Activated T-cell treated with anti-CD3 and anti-CD28 coated beads for 24 hours (primary cell): ENCODE data around the gene MBD5.

Source experiments
- DNase-seq: peaks from one replicate; pipeline ENCODE4 v3.0.0-alpha.2; 2020; ENCODE audit warnings: low read depth

Gene MBD5

DNA sequence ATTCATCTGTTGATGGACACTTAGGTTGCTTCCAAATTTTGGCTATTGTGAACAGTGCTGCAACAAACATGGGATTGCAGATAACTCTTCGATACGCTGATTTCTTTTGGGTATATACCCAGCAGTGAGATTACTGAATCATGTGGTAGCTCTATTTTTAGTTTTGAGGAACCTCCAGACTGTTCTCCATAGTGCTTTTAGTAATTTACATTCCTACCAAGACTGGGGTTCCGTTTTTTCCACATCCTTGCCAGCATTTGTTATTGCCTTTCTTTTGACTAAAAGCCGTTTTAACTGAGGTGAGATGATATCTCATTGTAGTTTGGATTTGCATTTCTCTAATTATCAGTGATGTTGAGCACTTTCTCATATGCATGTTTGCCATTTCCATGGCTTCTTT lies 200.3 kb downstream of the MBD5 start:
- DNase-seq = no peak

DNA sequence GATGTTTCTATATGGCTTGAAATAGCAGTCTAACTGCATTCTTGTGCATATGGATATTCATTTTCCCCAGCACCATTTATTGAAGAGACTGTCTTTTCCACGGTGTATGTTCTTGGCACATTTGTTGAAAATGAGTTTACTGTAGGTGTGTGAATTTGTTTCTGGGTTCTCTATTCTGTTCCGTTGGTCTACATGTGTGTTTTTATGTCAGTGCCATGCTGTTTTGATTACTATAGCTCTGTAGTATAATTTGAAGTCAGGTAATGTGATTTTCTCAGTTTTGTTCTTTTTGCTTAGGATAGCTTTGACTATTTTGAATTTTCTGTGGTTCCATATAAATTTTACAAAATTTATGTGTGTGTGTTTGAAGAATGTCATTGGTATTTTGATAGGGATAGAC lies 201.0 kb downstream of the MBD5 start:
- no peak for DNase-seq

DNA sequence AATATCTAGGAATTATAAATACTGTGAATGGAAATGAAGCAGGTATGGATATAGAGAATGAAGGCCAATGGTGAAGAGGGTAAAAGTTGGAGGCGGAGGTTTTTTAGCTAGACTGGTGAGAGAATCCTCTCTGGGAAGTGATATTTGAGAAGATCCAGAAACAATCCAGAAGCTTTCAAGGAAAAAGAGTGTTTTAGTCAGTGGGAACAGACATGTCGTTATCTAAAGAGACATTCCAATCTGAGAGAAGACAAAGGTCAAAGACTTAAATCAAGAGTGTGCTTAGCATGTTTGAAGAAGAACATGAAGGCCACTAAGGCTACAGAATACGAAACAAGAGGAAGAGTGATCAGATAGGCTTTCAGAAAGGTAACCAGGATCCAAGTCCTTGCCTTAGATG lies 211.0 kb downstream of the MBD5 start:
- DNase-seq = no peak

DNA sequence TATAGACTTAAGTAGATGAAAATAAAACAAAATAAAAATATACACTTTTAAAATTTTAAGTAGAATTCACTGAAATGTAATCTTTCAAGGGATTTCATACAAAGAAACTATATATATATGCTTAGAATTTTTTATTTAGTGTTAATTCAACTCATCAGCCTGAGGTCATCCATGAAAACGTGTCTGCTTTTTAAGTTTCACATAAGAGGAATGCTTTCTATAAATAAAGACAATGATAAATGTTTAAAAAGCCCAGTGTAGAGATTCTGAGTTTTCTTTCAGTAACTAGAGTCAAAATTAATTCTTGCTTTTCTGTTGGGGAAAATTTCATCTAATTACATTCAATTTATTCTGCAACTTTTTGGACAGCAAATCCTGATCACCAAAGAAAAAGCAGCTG lies 213.3 kb downstream of the MBD5 start:
- no peak for DNase-seq

DNA sequence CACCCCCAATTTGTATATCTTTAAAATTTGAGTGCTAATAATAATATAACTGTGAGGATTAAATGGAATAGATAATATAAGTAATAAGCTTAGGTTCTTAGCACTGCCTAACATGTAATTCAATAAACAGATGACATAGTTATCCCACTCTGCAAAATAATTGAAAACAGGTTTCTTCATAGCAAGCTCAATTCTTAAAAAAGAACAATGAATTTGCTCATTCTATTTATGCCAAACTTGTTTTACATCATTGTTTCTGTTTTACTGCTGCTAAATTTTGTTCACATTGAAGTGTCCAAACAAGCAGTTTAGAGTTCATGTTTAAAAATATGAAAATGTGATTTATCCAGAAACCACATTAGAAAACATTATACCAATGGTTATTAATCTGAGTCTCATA lies 217.0 kb downstream of the MBD5 start:
- no peak for DNase-seq

DNA sequence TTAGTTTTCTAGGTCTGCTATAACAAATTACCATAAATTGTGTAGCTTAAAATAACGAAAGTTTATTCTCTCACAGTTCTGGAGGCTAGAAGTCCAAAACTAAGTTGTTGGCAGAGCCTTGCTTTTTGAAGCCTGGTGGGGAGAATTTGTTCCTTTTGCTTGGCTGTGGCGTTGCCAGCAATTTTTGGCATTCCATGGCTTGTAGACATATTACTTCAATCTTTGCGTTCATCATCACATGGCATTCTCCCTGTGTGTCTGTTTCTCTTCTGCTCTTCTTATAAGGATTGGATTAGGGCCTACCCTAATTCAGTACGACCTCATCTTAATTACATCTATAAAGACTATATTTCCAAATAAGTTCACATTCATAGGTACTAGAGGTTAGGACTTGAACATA lies 217.7 kb downstream of the MBD5 start:
- DNase-seq = no peak

DNA sequence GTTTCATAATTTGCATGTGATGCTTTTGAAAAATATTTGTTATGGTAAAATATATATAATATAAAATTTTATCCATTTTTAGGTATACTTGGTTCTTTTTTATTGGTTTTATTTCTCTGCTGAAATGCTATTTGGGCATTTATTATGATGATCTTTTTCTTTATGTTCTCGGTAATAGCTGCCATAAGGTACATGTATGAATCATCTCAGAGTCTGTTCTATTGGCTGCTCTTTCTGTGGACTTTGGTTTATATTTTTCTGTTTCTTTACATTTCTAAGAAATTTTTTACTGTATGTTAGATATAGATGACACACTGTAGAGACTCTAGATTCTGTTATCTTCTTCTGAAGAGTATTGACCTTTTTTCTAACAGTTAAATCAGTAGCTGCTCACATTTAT lies 219.9 kb downstream of the MBD5 start:
- DNase-seq = no peak

DNA sequence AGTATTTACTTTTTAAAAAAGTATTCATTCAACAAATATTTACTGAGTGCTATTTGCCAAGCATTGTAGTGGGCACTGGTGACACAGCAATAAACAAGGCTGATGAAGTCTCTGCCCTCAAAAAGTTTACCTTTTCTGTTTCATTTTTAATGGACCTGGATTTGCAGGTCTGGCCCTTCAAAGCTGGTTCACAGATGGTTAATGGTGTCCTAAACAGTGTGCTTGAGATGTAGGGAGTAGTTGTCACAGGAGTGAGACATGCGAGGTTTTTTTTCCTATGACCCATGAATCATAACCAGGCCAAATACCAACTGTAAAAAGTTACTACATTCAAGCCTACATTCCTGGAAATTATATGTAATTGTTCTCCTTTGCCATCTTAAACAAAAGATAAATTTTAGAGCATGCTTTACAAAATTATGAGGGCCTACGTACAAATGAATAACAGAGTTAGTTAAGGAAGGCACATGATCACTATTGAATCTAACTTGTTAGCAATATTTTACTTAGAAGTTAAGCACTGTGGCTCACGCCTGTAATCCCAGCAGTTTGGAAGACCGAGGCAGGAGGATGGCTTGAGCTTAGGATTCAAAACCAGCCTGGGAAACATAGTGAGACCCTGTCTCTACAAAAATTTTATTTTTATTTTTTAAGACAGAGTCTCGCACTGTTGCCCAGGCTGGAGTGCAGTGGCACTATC lies 223.9 kb downstream of the MBD5 start:
- no peak for DNase-seq

DNA sequence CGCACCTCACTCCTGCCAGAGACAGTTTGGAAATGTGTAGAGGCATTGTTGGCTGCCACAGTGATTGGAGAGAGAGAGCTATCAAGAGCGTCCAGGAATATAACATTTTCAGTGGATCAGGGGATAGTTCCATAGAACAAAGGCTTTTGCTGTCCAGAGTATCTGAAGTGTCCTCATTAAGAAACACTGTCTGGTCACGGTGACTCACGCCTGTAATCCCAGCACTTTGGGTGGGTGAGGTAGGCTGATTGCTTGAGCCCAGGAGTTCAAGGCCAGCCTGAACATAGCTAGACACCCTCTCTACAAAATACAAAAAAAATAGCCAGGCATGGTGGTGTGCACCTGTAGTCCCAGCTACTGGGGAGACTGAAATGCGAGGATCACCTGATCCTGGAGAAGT lies 231.1 kb downstream of the MBD5 start:
- no peak for DNase-seq

DNA sequence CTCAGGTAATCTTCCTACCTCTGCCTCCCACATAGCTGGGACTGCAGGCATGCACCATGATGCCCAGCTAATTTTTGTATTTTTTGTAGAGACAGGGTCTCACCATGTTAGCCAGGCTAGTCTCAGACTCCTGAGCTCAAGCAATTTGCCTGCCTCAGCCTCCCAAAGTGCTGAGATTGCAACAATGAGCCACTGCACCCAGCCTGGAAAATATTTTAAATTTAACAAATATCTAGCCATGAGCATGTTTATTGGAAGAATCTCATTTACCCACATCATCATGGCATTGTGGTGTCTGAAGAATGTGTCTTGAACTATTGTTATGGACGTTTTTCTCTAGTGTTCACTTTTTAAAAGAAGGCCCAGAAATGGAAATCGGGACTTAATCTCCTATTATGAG lies 231.8 kb downstream of the MBD5 start:
- DNase-seq = no peak

DNA sequence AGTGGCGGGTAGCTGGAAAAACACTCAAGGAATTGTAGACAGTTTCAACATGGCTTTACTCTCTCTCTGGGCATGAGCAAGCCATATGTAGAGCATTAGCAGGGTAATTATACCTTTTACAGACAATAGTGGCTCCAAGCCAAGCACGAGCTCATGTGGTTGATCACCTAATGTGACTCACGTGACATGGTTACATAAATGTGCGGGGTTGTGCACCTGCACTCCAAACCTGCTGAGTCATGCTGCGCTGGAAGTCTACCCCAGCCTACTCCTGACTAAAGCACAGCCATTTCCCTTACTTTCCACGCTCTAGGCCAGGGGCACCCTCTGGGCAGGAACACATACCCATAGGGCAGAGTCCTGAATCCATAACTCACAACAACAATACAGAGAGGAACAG lies 232.8 kb downstream of the MBD5 start:
- DNase-seq = no peak

DNA sequence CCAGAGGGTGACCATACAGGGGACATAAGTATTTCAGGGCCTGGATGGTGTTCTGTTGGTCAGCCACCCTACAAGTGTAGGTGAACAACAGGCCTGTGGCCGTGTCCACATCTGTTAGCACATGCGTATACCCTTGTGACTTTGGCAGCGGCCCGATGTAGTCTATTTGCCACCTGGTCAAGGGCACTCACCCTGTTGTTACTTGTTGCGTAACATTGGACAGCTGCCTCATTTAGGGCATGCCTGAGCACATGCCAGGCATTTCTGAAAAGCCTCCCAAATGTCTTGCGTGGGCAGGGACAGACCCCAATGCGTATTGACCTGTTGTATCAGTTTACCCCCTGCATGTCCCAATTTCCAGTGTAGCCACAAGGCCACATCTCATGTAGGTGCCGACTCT lies 235.0 kb downstream of the MBD5 start:
- no peak for DNase-seq

DNA sequence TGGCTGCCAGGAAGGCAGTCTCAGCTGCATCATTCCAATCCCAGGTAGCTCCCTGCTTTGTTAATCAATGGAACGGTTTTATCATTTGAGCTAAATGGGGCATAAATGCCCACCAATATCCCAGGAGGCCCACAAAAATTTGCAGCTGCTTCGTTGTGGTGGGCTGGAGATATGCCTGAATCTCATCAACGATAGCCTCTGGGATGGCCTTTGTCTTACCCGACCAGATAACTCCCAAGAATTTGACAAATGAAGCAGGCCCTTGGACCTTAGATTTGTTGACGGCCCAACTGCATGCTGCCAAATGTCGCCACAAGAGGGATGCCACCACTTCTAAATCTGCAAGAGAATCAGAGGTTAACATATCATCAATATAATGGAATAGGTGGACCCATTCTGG lies 236.4 kb downstream of the MBD5 start:
- no peak for DNase-seq

DNA sequence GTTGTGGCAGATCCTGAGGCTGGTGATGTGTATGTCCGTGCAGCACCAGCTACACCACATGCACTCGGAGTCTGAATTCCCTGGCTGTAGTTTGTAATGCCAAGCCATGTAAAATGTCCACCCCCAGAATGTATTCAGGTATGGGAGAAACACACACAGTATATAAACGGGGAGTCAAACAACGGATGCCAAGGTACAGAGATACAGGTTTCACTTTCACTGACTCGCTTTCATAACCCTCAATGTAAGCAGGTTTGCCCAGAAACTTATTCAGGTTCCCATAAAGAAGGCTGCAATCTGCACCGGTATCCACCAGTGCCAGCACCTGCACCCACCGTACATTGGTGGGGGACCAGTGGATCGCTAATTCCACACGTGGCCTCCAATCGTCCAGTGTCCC lies 237.2 kb downstream of the MBD5 start:
- DNase-seq = no peak

DNA sequence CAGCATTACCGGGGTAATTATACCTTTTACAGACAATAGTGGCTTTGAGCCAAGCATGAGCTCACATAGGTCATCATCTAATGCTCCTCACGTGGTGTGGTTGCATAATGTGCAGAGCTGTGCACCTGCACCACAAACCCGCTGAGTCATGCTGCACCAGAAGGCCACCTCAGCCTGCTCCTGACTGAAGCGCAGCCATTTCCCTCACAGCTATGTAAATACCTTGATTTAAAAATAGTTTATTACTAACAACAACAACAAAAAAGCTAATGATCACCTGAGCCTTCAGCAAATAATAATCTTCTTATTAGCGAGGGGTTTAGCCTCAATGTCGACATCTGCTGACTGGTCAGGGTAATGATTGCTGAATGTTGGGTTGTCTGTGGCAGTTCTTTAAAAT lies 238.8 kb downstream of the MBD5 start:
- DNase-seq = no peak

DNA sequence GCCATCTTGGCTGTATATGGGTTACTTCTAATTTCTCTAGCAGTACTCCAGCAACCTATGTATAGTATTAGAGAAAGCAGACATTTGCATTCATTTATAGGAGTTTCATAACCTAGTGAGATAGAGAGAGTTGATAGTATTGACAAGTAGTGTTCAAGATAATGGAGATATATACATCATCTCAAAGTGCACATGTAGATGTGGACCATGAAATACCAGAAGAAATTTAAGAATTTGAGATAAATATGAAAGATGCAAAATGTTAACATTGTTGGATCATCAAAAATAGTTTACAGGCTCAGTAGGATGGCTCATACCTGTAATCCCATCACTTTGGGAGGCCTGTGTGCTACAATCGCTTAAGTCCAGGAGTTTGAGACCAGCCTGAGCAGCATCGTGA lies 243.0 kb downstream of the MBD5 start:
- DNase-seq = no peak

DNA sequence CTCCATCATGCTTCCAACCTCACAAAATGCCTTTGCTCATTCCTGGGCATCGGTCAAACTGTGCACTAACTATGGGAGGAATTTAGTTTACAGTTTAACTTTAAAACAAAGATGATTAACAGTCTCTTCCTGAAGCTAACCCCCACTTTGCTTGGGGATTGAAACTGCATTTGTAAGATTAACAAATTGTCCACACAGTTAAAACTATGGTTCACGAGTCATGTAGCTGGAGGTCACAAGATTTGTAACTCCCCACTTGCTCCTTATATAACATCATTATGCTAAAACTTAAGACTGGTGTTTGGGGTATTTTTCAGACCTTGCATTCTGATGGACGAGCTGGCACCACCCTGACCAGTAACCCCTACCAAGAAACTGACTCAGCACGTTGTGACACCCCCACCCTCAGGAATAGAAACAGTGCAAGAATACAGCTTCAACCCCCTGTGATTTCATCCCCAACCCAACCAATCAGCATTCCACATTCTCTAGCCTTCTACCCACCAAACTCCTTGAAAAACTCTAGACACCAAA lies 252.3 kb downstream of the MBD5 start:
- no peak for DNase-seq

DNA sequence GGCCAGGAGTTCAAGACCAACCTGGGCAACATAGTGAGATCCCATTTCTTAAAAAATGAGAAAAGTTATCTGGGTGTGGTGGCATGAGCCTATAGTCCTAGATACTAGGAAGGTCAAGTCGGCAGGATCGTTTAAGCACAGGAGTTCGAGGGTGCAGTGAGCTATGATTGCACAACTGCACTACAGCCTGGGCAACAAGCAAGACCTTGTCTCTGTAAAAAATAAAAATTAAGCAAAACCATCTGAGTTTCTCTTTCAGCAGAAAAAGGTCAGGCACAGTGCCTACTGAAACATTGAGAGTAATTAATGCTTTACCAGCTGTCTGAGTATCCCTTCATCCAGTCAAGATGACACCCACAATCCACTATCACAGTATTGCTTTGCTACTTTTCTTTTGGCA lies 258.3 kb downstream of the MBD5 start:
- no peak for DNase-seq

DNA sequence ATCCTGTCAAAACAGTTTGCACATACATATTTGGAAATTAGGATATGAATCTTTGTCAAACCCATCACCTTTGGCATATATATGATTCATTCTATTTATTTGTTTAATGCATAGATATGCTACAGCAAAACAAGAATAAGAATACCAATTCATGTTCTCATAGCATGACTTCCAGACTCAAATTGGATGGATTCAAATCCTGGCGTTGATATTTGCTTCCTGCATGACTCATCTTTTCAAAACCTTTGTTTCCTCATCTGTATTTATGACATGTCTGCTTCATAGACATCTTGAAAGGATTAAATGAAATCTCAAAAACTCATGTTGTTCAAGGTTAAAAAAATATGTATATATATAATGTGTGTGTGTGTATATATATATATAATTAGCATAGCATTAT lies 261.3 kb downstream of the MBD5 start:
- DNase-seq = no peak

DNA sequence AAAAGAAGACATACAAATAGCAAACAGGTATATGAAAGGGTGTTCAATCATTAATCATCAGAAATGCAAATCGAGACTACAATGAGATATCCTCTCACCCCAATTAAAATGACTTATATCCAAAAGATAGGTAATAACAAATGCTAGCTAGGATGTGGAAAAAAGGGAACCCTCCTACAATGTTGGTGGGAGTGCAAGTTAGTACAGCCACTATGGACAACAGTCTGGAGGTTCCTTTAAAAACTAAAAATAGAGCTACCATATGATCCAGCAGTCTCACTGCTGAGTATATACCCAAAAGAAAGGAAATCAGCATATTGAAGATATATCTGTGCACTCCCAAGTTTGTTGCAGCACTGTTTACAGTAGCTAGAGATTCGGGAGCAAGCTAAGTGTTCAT lies 271.5 kb downstream of the MBD5 start:
- no peak for DNase-seq

DNA sequence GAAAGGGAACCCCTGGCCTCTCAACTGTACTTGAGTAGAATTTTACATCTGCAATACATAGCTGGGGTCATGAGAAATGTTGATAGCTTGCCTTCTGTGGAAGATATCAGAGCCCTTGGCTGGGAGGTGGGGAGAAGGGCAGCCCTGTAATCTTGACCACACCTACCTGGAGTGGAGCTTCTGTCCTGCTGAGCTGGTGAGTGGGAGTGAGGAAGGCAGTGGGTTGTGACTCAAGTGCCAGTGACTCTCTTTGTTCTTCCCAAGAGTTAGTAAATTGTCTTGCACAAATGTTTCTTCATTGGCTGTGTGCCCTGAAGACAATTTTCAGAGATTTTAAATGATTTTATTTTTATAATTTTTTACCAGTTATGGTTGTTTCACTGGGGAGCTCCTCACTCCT lies 277.3 kb downstream of the MBD5 start:
- DNase-seq = no peak

DNA sequence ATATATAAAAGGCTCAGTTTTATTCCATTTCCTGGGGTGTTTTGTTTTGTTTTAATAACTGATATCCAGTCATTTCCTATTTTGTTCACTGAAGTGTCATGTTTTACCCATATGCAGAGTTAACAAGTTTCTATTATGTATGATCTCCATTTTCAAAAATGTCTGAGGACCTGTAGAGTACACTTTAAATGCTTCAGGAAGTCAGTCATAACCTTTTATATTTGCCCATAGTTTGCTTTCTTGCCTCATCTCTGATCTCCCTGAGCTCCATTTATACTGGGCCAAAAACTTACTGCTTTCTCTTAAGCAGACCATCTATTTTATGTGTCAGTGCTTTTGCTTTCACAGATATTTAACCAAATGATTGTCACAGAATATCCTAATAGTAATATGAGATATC lies 278.7 kb downstream of the MBD5 start:
- DNase-seq = no peak

DNA sequence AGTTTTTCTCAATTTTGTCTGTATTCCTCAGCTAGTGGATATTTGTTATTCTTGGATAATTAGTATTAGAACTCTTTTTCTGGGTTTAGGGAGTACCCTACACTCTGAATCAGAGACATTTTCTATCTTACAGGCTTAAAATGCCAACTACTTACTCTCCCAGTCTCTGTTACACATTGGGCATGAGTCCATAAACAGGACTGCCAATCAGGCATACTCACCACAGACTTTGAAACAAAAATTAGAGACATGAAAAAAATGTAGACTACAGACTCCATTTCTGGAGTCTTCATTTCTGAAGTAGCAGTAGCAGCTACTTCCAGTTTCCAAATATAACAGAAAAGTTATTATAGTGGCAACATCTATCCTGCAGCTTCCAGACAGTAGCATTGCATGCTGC lies 279.7 kb downstream of the MBD5 start:
- DNase-seq = no peak

DNA sequence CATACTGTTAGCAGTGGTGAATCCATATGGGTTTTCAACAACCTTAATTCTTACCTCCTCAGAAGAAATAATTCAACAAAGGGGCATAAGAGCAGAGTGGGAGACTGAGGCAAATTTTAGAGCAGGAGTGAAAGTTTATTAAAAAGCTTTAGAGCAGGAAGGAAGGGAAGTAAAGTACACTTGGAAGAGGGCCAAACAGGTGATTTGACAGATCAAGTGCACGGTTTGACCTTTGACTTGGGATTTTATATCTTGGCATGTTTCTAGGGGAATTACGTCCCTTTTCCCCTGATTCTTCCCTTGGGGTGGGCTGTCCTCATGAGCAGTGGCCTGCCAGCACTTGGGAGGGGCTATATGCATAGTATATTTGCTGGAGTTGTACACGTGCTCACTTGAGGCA lies 280.5 kb downstream of the MBD5 start:
- DNase-seq = no peak

DNA sequence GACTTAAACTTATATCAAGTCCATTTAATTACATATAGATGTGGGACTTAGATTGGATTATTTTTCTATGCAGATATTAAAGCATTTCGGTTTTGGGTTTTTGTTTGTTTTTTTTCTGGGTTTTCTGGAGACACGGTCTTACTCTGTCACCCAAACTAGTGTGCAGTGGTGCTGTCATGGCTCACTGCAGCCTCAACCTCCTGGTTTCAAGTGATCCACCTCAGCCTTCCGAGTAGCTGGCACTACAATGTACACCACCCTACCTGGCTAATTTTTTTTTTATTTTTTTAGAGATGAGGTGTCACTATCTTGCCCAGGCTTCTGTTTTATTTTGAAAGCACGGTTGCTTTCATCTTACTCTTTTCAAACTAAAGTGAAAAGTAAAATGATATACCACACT lies 281.6 kb downstream of the MBD5 start:
- no peak for DNase-seq
